C4-2B (cell line): ENCODE results near the gene SFRP4.

Experiments
- ZFX ChIP-seq: fragments of 450-650 bp; IDR thresholded peaks from 2 replicates; pipeline ENCODE4 v1.6.1; 2017
- TF ChIP-seq, protein P1 (sequence below): fragments of 450-650 bp; conservative IDR thresholded peaks from 2 replicates; pipeline ENCODE4 v1.5.1; 2017; ENCODE audit warnings: mild to moderate bottlenecking

DNA sequence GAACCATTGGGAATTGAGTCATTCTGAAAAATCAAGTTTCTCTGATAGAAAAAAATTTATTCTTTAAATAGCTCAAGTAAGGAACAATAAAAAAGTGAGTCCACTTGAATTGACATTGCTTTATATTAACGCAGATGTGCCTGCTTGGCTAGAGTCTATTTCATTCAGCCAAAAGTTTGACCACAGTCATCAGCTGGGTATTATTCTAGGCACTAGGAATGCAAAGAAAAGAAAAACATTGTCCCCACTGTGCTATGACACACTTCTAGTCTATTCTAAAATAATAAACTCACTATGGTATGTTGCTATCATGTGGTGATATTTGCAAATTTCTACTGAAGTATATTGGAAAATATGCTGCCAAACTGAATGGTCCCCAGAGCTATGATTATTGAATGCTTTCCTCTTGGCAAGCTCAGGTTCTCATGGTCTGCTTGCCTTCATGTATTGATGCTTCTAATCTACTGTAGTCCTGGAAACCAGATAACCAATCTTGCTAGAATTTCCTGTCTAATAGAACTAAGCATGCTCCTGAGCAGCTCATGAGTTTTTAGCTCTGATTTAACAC is 8.3 kb downstream of the SFRP4 start:
- TF ChIP-seq, protein P1, sequence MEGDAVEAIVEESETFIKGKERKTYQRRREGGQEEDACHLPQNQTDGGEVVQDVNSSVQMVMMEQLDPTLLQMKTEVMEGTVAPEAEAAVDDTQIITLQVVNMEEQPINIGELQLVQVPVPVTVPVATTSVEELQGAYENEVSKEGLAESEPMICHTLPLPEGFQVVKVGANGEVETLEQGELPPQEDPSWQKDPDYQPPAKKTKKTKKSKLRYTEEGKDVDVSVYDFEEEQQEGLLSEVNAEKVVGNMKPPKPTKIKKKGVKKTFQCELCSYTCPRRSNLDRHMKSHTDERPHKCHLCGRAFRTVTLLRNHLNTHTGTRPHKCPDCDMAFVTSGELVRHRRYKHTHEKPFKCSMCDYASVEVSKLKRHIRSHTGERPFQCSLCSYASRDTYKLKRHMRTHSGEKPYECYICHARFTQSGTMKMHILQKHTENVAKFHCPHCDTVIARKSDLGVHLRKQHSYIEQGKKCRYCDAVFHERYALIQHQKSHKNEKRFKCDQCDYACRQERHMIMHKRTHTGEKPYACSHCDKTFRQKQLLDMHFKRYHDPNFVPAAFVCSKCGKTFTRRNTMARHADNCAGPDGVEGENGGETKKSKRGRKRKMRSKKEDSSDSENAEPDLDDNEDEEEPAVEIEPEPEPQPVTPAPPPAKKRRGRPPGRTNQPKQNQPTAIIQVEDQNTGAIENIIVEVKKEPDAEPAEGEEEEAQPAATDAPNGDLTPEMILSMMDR: no peak
- no peak for TF ChIP-seq ZFX
